C4-2B (cell line): ENCODE measurements around the gene DCAF12L1.

Experiments used
- ZFX ChIP-seq: fragments of 450-650 bp; IDR thresholded peaks from 2 replicates; pipeline ENCODE4 v1.6.1; 2017
- TF ChIP-seq, protein P1 (sequence below): fragments of 450-650 bp; conservative IDR thresholded peaks from 2 replicates; pipeline ENCODE4 v1.5.1; 2017; ENCODE audit warnings: mild to moderate bottlenecking

DNA sequence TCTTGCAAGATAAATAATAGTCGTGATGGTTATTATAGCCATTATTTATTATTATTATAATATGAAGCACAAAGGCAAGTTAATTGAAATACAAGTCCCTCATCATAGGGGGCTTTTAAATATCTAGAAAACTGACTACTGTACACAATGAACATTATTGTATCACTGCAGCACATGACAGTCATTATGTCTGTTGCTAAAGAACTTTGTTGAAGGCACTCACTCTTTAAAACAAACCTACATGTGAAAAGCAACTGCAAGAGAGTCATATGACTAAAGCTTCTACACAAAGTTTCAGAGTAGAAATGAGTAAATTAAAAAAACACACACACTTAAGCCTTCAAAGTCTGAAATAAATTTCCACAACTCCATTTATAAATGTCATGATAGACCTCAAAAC lies 23.3 kb upstream of the DCAF12L1 start:
- TF ChIP-seq, protein P1, sequence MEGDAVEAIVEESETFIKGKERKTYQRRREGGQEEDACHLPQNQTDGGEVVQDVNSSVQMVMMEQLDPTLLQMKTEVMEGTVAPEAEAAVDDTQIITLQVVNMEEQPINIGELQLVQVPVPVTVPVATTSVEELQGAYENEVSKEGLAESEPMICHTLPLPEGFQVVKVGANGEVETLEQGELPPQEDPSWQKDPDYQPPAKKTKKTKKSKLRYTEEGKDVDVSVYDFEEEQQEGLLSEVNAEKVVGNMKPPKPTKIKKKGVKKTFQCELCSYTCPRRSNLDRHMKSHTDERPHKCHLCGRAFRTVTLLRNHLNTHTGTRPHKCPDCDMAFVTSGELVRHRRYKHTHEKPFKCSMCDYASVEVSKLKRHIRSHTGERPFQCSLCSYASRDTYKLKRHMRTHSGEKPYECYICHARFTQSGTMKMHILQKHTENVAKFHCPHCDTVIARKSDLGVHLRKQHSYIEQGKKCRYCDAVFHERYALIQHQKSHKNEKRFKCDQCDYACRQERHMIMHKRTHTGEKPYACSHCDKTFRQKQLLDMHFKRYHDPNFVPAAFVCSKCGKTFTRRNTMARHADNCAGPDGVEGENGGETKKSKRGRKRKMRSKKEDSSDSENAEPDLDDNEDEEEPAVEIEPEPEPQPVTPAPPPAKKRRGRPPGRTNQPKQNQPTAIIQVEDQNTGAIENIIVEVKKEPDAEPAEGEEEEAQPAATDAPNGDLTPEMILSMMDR = no peak
- no peak for TF ChIP-seq ZFX
